Bone marrow (tissue), 2 donors: ENCODE measurements around the gene MARCHF10.

Experiments used
- DNase-seq, 2 donors: peaks; one replicate each; lab custom pipeline; 2025; lab: John Stamatoyannopoulos, UW

The MARCHF10 gene

DNA sequence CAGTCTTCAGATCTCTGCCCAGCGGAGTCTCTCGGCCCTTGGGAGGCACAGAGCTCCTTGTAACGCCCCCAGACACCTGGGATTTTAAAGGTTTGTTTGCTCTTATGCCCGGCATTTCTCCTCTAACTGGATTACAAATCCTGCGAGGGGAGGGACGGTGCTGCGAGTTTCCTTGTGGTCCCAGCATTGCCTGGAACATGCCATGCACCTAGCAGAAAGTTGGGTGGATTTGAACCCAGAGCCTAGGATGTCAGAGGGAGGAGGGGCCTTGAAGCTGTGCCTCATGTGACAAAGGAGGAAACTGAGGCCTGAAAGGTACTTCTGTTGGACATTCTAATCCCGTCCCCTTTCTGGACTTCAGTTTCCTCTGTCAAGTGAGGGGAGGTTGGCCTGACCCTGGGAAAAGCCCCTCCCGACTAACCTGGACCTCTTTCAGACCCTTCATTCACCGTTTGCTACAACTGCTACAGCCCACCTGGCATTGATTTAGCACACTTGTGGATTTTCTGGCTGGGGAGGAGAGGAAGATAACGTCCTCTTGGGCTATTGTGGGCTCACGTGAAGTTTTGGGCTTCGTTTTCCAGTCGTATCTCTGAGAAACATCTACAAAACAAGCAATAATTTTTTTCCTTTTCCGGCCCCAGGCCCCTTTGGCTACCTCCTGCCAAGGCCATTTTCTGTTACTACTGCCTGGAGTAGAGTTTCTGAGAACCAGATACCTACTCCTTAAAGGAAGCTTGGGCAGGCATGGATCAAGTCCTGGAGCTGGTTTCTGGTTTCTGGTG is 149.8 kb downstream of the MARCHF10 start:
- no peak for DNase-seq

DNA sequence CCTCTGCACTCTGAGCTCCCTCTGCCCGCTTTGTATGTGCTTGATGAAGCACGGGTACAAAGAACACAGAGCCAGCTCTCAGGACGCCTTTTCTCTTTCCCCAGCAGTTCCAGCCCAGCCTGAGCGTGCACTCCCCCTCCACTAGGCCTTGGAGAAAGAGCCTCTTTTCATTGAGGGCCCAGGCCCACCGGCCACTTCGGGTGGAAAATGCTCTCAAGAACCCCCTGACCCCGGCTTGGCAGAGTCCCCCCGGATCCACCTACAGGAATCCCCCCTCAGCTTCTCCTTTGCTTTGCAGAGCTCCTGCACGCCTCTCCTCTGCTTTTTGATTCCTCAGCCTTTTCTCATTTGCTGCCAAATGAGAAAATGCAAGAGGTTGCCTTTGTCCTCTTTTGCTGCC is 150.4 kb downstream of the MARCHF10 start:
- DNase-seq, result no peak

DNA sequence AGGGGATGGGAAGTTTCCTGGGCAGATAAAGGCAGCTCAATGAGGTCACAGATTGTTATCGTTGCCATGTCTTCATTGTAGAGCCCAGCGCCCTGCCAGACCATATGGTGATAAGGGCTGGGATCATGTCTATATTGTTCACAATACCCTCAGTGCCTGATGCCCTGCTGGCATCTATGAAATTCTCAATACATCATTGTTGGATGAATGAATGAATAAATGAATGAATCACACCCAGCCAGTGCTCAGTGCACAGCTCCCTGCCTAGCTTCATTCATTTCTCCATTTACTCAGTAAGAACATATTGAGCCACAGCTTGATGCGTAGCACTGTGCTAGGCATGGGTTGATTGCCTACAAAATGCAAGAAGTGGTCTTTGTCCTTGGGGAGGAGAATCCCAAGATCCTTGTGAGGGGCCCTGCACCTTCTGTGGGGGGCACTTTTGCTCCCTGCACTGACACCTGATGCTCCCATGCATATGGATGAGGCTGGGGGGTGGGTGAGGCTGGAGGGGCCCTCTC is 150.9 kb downstream of the MARCHF10 start:
- no peak for DNase-seq

DNA sequence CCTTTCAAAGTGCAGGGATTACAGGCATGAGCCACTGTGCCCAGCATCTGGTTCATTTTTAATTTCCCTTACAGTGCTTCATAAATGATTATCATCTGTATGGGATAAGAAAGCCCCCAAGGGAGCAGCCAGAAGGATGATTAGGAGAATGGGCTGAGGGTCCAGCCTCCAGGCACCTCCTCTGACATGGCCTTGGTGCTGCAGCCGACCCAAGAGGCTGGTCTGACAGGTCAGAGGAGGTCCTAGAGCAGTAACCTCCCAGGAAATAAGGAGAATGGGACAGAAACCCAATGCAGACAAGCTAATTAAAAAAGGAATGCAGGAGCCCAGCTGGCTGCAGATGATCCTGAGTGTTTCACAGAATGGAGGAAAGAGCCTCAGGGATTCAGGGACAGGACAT is 151.7 kb downstream of the MARCHF10 start:
- no peak for DNase-seq

DNA sequence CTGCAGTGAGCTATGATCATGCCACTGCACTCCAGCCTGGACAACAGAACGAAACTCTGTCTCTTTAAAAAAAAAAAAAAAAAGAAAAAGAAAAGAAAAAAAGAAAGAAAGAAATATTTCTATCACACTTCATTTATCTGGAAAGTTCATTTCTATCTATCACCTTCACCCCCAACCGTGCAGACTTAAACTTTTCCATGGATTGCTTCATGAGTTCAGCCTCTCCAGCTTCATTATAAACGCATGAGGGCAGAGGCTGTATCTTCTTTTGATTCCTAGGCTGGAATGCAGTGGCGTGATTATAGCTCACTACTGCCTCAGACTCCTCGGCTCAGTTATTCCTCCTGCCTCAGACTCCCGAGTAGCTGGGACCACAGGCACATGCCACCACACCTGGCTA is 152.5 kb downstream of the MARCHF10 start:
- DNase-seq, result no peak

DNA sequence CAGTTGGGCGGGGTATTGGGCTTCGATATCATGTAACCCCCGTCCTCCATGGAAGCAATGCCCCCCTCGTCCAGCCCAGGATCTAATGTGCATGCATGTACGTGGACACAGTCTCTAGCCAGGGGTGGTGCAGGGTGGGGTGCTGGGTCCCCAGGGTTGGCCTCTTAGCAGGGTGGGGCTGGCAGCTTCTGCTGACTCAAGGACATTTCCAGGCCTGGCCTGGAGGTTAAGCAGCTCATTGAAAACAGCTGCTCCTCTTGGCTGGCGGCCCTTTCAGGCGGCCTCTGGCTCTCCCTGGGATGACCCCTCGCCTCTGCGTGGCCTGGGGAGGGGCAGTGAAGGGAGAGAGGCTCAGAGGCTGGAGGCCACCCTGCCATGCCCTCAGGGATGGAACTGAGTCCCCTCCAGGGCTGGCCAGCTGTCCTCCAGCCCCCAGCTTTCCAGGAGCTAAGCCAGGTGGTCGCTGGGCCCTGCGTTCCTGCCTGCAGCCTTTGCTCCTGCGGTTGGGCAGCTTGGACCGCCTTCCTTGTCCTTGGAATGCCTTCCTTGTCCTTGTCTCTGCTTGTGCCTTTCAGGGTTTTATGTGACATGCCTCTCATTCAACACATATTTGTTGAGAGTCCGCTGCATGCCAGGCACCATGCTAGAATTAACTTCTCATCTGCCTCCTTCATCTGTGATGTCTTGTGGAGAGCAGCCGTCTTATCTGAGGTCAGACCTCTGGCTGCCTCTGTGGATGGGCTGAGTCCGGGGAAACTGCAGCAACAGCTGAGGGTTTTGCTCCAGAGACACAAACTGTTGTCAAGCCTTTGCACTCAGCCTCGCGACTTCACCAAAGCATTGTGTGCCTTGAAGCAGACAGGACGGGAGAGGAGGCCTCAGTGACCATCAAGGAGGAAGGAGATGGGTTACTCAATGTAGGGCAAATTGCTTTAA is 154.0 kb downstream of the MARCHF10 start:
- no peak for DNase-seq

DNA sequence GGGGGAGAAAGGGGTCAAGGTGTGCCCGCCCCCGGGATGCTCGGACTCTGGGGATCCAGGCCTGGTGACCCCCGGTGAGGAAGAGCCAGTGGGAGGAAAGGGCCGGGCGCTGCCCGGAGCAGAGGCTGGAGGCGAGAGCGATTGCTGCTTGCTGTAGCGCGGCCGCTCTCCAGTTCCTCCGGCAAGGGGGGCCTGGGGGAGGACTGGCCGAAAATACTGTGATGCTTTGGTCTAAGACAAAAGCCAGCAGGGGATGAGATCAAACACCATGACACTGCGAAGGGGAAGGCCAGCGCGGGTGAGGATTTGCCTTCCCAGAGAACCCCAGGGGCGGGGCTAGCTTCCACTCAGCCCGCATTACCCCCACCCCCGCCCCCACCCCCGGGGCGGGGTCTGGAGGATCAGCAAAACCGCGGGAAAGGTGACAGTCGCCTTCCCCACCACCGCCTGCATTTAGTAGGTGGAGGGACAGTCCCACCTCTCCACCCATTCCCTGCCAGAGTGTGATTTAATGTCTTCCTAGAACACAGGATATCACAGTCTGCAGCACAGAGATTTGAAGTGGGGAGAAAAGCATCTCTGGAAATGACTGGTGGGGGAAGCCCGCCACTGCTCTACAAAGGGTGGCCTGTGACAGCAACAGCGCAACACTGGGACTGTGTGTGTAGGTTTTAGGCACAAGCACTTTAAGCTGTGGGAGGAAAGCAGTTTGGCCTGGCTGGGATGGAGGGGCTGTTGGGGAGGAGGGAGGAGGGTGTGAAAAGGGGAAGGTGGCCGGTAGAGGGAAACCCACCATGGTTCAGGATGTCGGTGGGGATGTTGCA is 154.9 kb downstream of the MARCHF10 start:
- peak; percentile 10 to 36 for DNase-seq

DNA sequence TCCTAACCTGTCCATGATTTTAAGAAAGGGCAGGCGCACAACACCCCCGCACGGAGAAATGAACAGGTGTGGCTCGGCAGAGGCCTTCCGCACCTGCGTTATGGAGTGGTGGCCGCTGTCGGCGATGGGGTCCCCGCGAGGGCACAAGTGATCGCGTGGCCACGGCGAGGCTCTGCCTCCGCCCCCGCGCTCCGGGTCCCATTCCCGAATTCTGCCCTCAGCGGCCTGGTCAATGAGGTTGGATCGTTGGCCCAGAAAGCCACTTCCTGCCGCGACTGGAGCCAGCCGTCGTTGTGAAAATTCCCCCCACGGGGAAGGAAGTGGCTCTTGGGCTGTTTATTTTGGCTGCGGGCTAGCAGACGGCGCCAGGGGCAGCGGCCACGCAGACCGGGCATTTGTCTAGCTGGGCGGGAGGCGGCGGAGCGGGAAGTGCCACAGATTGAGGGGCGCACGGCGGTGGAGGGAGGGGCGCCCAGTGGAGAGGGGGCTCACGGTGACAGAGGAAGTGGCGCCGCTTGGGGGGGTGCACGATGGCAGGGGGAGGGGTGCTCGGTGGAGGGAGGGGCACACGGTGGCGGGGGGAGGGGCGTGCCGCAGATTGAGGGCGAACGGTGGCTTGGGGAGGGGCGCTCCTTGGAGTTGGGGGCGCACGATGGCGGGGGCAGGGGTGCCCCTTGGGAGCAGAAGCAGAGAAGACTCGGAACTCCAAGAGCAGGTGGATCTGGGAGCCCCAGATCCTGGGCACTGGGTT is 155.7 kb downstream of the MARCHF10 start:
- peak; percentile 8 to 22 for DNase-seq
